B cell (primary cell): ENCODE measurements around the gene PGGHG. TPM values are rescaled to one million over a fixed set of nuclear protein-coding genes. Genes with fewer than 3 reads are reported as not detected.

ENCODE experiments used
- ATAC-seq: fragments of 200-7000 bp; cut with Tn5 transposase; one replicate; pipeline ENCODE4 v1.10.0; 2021; ENCODE audit warnings: low read depth, mild to moderate bottlenecking, moderate number of reproducible peaks, moderate library complexity
- CTCF ChIA-PET: fragments of 350-600 bp; sonication (Branson Sonifier 250); formaldehyde crosslinking; loops from one replicate; lab custom pipeline; 2021; ENCODE audit warnings: antibody characterized with exemption, inconsistent platforms; lab: Charles Lee
- POLR2A ChIA-PET: fragments of 350-600 bp; sonication (Branson Sonifier 250); formaldehyde crosslinking; loops from one replicate; lab custom pipeline; 2021; ENCODE audit warnings: antibody characterized with exemption; lab: Charles Lee
- DNase-seq: peaks from one replicate; pipeline ENCODE4 v3.0.0; 2013
- H2AFZ ChIP-seq: 2 replicates; pipeline ENCODE4 v1.6.1; 2012; ENCODE audit warnings: mild to moderate bottlenecking, low read depth, low read length; ENCODE audit not compliant: insufficient read depth, poor library complexity, severe bottlenecking
- H3K27ac ChIP-seq, 2 donors: 1 replicate in 1 of 2; 2 replicates in 1 of 2; pipeline ENCODE4 v1.5.1; 2012 to 2013; ENCODE audit warnings: low read length in 2 of 2, mild to moderate bottlenecking in 2 of 2, moderate library complexity in 1 of 2
- H3K27me3 ChIP-seq, 4 experiments: fragments of 200-600 bp in 1 of 4; sonication (generic) in 1 of 4; replicated peaks in 1 of 4; 1 replicate in 2 of 4; 2 replicates in 2 of 4; pipeline versions ENCODE4 v1.6.1 to v1.7.0; 2013 to 2016; ENCODE audit warnings: low read length in 3 of 4, mild to moderate bottlenecking in 2 of 4, mixed read lengths in 1 of 4, moderate library complexity in 1 of 4; ENCODE audit not compliant: insufficient read depth in 4 of 4, control insufficient read depth in 3 of 4; ENCODE audit errors: control extremely low read depth in 1 of 4
- H3K36me3 ChIP-seq, 2 experiments: replicated peaks in 1 of 2; 1 replicate in 1 of 2; 2 replicates in 1 of 2; pipeline versions ENCODE4 v1.6.1 to v1.7.1; 2013; ENCODE audit warnings: low read length in 1 of 2; ENCODE audit not compliant: insufficient read depth in 2 of 2, control insufficient read depth in 1 of 2; ENCODE audit errors: control extremely low read depth in 1 of 2, extremely low read depth in 1 of 2
- H3K4me1 ChIP-seq, 2 donors: fragments of 200-600 bp in 1 of 2; sonication (generic) in 1 of 2; 1 replicate in 1 of 2; 2 replicates in 1 of 2; pipeline versions ENCODE4 v1.5.1 to v1.6.1; 2013 to 2017; ENCODE audit warnings: low read length in 2 of 2; ENCODE audit not compliant: control insufficient read depth in 2 of 2, insufficient read depth in 2 of 2
- H3K4me2 ChIP-seq: replicated peaks from 2 replicates; pipeline ENCODE3; 2012; ENCODE audit warnings: mild to moderate bottlenecking, low read depth, low read length; ENCODE audit not compliant: poor library complexity, severe bottlenecking
- H3K4me3 ChIP-seq, 5 experiments: fragments of 200-600 bp in 1 of 5; sonication (generic) in 1 of 5; 1 replicate in 3 of 5; 2 replicates in 2 of 5; pipeline versions ENCODE4 v1.5.1 to v1.7.0; 2011 to 2016; ENCODE audit warnings: low read length in 4 of 5, mild to moderate bottlenecking in 4 of 5, low read depth in 2 of 5, control low read depth in 1 of 5, moderate library complexity in 1 of 5; ENCODE audit not compliant: insufficient read depth in 1 of 5; ENCODE audit errors: control extremely low read depth in 1 of 5, extremely low read depth in 1 of 5
- H3K79me2 ChIP-seq: fragments of 200-600 bp; sonication (generic); one replicate; pipeline ENCODE4 v1.6.0; 2016; ENCODE audit warnings: low read length; ENCODE audit not compliant: control insufficient read depth, insufficient read depth
- H3K9ac ChIP-seq: fragments of 200-600 bp; sonication (generic); 2 replicates; pipeline ENCODE4 v1.6.1; 2017; ENCODE audit warnings: mild to moderate bottlenecking, low read length, moderate library complexity
- H3K9me3 ChIP-seq, 3 donors: one replicate each; pipeline versions ENCODE4 v1.6.1 to v1.7.1; 2013; ENCODE audit warnings: low read length in 2 of 3; ENCODE audit not compliant: control insufficient read depth in 2 of 3, insufficient read depth in 1 of 3; ENCODE audit errors: control extremely low read depth in 1 of 3
- H4K20me1 ChIP-seq: 2 replicates; pipeline ENCODE4 v1.6.0; 2012; ENCODE audit warnings: mild to moderate bottlenecking, low read length; ENCODE audit not compliant: insufficient read depth, control insufficient read depth, poor library complexity, severe bottlenecking
- H3K27ac Mint-ChIP-seq: one replicate; pipeline ENCODE4 v1.8.0; 2021; ENCODE audit warnings: mixed read lengths
- H3K27me3 Mint-ChIP-seq: one replicate; pipeline ENCODE4 v1.8.0; 2021; ENCODE audit warnings: mixed read lengths
- H3K4me1 Mint-ChIP-seq: one replicate; pipeline ENCODE4 v1.8.0; 2021; ENCODE audit warnings: mixed read lengths
- H3K4me3 Mint-ChIP-seq: one replicate; pipeline ENCODE4 v1.8.0; 2021; ENCODE audit warnings: mixed read lengths
- H3K9me3 Mint-ChIP-seq: one replicate; pipeline ENCODE4 v1.8.0; 2022; ENCODE audit warnings: mixed read lengths; ENCODE audit not compliant: insufficient read depth
- CTCF ChIP-seq: fragments of 200-600 bp; IDR thresholded peaks from one replicate; pipeline ENCODE4 v1.8.0; 2022; ENCODE audit warnings: antibody characterized with exemption, mild to moderate bottlenecking
- EZH2 ChIP-seq: IDR thresholded peaks from 2 replicates; pipeline ENCODE4 v1.6.1; 2012; ENCODE audit warnings: borderline replicate concordance, low read depth, mild to moderate bottlenecking, moderate library complexity, low read length; ENCODE audit not compliant: insufficient read depth, poor library complexity, severe bottlenecking
- WGBS: methylation state at CpG from one replicate; pipeline ENCODE4 v1.1.5; 2013; ENCODE audit warnings: missing lambda C conversion rate; ENCODE audit not compliant: insufficient coverage; 5-methylcytosine and 5-hydroxymethylcytosine counted together
- intact Hi-C: fragments of 100-400 bp; cut with micrococcal nuclease; formaldehyde crosslinking; loops from one replicate; pipeline ENCODE4 v1.10.0; 2022
- polyA plus RNA-seq: library from polyadenylated mRNA; depleted of rRNA; stranded (reverse); fragments of >200 nt; gene quantifications from 2 replicates; pipeline ENCODE4 v1.2.3, GENCODE V29; 2012
- total RNA-seq, 2 donors: library from RNA; stranded (reverse); fragments of 120-200 nt in 1 of 2; gene quantifications; 1 replicate in 1 of 2; 2 replicates in 1 of 2; pipeline versions ENCODE4 v1.2.3 to v1.2.4, GENCODE V29; 2013 to 2022

PGGHG gene
- total and polyA plus RNA-seq, 2 donors (not counting 1 experiment from before 2014, with no cell fraction given): 159 to 264 TPM

GRCh38 chr11:337711-338110 lies 48.8 kb downstream of the PGGHG start:
- TF ChIP-seq CTCF (no peak), EZH2 (no peak)
- POLR2A ChIA-PET: no interaction called here
- CTCF ChIA-PET: no interaction called here
- Histone ChIP-seq H3K4me1 (peaks cover 19 to 28% of the 10 kb centered on the region in 2 donors), H3K79me2 (no peaks in the 10 kb centered on the region), H3K27ac (no peak overlapping the region), H3K27me3 (no peaks in the 10 kb centered on the region), H3K36me3 (no peaks in the 10 kb centered on the region), H3K4me3 (no peak overlapping the region), H2AFZ (no peak overlapping the region), H3K4me2 (no peak overlapping the region), H3K9ac (no peak overlapping the region), H4K20me1 (no peaks in the 10 kb centered on the region), H3K9me3 (peaks cover 0 to 7% (median 0%) of the 10 kb centered on the region in 3 donors)
- no peak for ATAC-seq
- 90% methylated on average over 3 of the region's 6 CpGs for WGBS
- Mint-ChIP-seq H3K9me3 (no peaks in the 10 kb centered on the region), H3K4me3 (no peak overlapping the region), H3K27me3 (no peaks in the 10 kb centered on the region), H3K4me1 (peaks cover 28% of the 10 kb centered on the region), H3K27ac (no peak overlapping the region)
- intact Hi-C loops: no loop called here
- DNase-seq: no peak

DNA sequence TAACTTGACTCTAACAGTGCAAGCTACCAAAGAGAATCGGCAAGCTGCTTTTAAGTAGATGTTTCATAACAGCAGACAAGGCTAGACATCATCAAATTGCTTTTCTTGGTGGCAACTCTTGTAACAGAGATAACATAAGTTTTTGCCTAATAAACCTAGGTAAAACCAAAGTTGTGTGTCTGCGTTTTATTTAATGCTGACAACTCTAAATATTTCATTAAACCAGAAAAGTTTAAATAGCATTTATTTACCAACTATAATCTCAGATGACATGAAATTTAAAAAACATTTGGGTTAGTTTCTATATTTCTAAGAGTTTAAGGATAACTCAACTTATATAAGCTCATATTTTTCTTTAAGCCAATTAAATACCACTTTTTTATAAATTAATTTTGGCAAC lies 51.0 kb downstream of the PGGHG start:
- H3K9ac ChIP-seq: no peak overlapping the region
- Mint-ChIP-seq H3K4me3 (no peak overlapping the region), H3K9me3 (no peaks in the 10 kb centered on the region), H3K27ac (no peak overlapping the region), H3K4me1 (peaks cover 28% of the 10 kb centered on the region), H3K27me3 (no peaks in the 10 kb centered on the region)
- H2AFZ ChIP-seq: no peak overlapping the region
- no peaks in the 10 kb centered on the region for H3K79me2 ChIP-seq
- POLR2A ChIA-PET: interaction anchor here (1.1 kb wide), 1 partner anchor 11 kb away, joined by 3 read pairs; no protein-coding TSS in a partner anchor
- DNase-seq: no peak
- peaks cover 0 to 8% (median 0%) of the 10 kb centered on the region in 3 donors for H3K9me3 ChIP-seq
- intact Hi-C loops: no loop called here
- no peak overlapping the region for H3K4me3 ChIP-seq
- no peak overlapping the region for H3K27ac ChIP-seq
- no CpG with 5 or more reads among the region's 2 CpGs for WGBS
- H3K4me2 ChIP-seq: no peak overlapping the region
- no peaks in the 10 kb centered on the region for H4K20me1 ChIP-seq
- no peaks in the 10 kb centered on the region for H3K36me3 ChIP-seq
- no peak for ATAC-seq
- no peaks in the 10 kb centered on the region for H3K27me3 ChIP-seq
- TF ChIP-seq EZH2 (no peak), CTCF (no peak)
- peaks cover 19 to 28% of the 10 kb centered on the region in 2 donors for H3K4me1 ChIP-seq
- CTCF ChIA-PET: interaction anchor here (0.7 to 2.4 kb wide), 6 partner anchors 9 to 444 kb away, joined by 3 to 12 read pairs (median 4); no protein-coding TSS in a partner anchor
